Breast epithelium (tissue), 3 donors: ENCODE data around the gene ZNF324.

Experiments used
- CTCF ChIP-seq, 3 donors: fragments of 450-650 bp; IDR thresholded peaks; one replicate each; pipeline ENCODE4 v1.5.1; 2016 to 2017; ENCODE audit warnings: antibody characterized with exemption in 3 of 3, mild to moderate bottlenecking in 3 of 3, moderate library complexity in 3 of 3
- POLR2A ChIP-seq: fragments of 450-650 bp; IDR thresholded peaks from one replicate; pipeline ENCODE4 v1.6.1; 2016; ENCODE audit warnings: antibody characterized with exemption, mild to moderate bottlenecking, moderate library complexity
- POLR2AphosphoS5 ChIP-seq, 3 donors: sonication (generic); formaldehyde crosslinking; IDR thresholded peaks; one replicate each; pipeline ENCODE4 v1.6.1; 2017; ENCODE audit warnings: antibody characterized with exemption in 3 of 3

- no peak for TF ChIP-seq POLR2AphosphoS5 (IDR thresholded peaks at IDR 0.05)
- no peak for TF ChIP-seq POLR2A
- TF ChIP-seq CTCF (IDR thresholded peaks at IDR 0.05) = no peak
These were observed 33.4 kb downstream of the ZNF324 start for GRCh38 chr19:58500242-58500641.
